Common myeloid progenitor, CD34-positive (primary cell): ENCODE results near the gene TMEM158.
A peak's percentile ranks its signal among the peaks of the same experiment; 100 is the strongest.

ENCODE experiments used
- CTCF ChIA-PET: fragments of 350-600 bp; sonication (Branson Sonifier 250); formaldehyde crosslinking; loops from one replicate; lab custom pipeline; 2021; ENCODE audit warnings: antibody characterized with exemption; lab: Charles Lee
- POLR2A ChIA-PET: fragments of 350-600 bp; sonication (Branson Sonifier 250); formaldehyde crosslinking; loops from one replicate; lab custom pipeline; 2021; ENCODE audit warnings: antibody characterized with exemption; lab: Charles Lee
- DNase-seq, 3 donors: peaks; one replicate each; pipeline versions ENCODE4 v3.0.0 to v3.0.0-alpha.2; 2013
- H3K27ac ChIP-seq, 2 experiments: 1 replicate in 1 of 2; 2 replicates in 1 of 2; pipeline ENCODE4 v1.7.0; 2013; ENCODE audit warnings: inconsistent platforms in 2 of 2, low read length in 2 of 2, mild to moderate bottlenecking in 2 of 2, low read depth in 1 of 2, moderate library complexity in 1 of 2; ENCODE audit not compliant: severe bottlenecking in 2 of 2, insufficient read depth in 1 of 2, poor library complexity in 1 of 2
- H3K27me3 ChIP-seq, 5 experiments: replicated peaks in 2 of 5; 1 replicate in 3 of 5; 2 replicates in 2 of 5; pipeline versions ENCODE4 v1.6.1 to v1.7.0; 2013; ENCODE audit warnings: low read length in 4 of 5, mild to moderate bottlenecking in 2 of 5, moderate library complexity in 2 of 5, inconsistent platforms in 1 of 5; ENCODE audit not compliant: insufficient read depth in 5 of 5, control insufficient read depth in 4 of 5
- H3K36me3 ChIP-seq, 4 experiments: 1 replicate in 2 of 4; 2 replicates in 2 of 4; pipeline versions ENCODE4 v1.6.1 to v1.7.0; 2013; ENCODE audit warnings: low read length in 3 of 4, control low read depth in 1 of 4, mild to moderate bottlenecking in 1 of 4; ENCODE audit not compliant: control insufficient read depth in 4 of 4, insufficient read depth in 4 of 4
- H3K4me1 ChIP-seq, 4 experiments: 1 replicate in 3 of 4; 2 replicates in 1 of 4; pipeline versions ENCODE4 v1.6.1 to v1.7.1; 2013; ENCODE audit warnings: low read length in 3 of 4, mild to moderate bottlenecking in 3 of 4, control low read depth in 1 of 4, inconsistent platforms in 1 of 4, moderate library complexity in 1 of 4; ENCODE audit not compliant: control insufficient read depth in 4 of 4, insufficient read depth in 4 of 4; ENCODE audit errors: control extremely low read depth in 1 of 4
- H3K4me3 ChIP-seq, 7 experiments: 1 replicate in 4 of 7; 2 replicates in 3 of 7; pipeline versions ENCODE4 v1.5.1 to v1.7.0; 2013; ENCODE audit warnings: mild to moderate bottlenecking in 7 of 7, low read length in 6 of 7, moderate library complexity in 6 of 7, inconsistent platforms in 2 of 7, low read depth in 2 of 7, control low read depth in 1 of 7; ENCODE audit not compliant: insufficient read depth in 4 of 7, control insufficient read depth in 1 of 7; ENCODE audit errors: extremely low read depth in 1 of 7
- H3K9me3 ChIP-seq, 5 experiments: 1 replicate in 4 of 5; 2 replicates in 1 of 5; pipeline versions ENCODE4 v1.6.1 to v1.7.1; 2013; ENCODE audit warnings: low read length in 4 of 5, mild to moderate bottlenecking in 2 of 5, inconsistent platforms in 1 of 5, low read depth in 1 of 5, moderate library complexity in 1 of 5; ENCODE audit not compliant: control insufficient read depth in 4 of 5, insufficient read depth in 2 of 5; ENCODE audit errors: control extremely low read depth in 1 of 5
- WGBS: methylation state at CpG from one replicate; pipeline ENCODE4 v1.1.5; 2013; ENCODE audit not compliant: insufficient coverage; 5-methylcytosine and 5-hydroxymethylcytosine counted together

TMEM158 gene

DNA sequence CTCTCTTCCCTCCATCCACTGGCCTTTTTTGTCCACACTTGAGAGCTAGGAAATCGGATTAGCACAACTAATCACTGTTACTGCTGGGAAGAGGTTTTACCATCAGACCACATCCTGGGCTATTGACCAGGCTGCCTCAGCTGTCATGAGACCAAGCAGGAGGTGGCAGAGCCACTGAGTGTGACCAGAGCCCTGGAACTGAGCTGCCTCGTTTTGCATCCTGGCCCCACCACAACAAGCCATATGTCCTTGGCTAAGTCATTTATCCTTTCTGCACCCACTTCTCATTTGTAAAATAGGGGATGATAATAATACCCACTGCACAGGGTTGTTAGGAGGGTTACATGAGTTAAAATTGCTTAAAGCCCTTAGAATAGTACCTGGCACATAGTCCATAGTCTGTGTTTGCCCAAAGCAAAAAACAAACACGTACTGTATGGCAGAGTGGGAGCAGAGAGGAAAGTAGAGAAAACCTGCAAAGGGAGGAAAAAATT, 34.1 kb downstream of the TMEM158 start:
- Histone ChIP-seq H3K9me3 (no peaks in the 10 kb centered on the region), H3K27me3 (no peaks in the 10 kb centered on the region), H3K4me1 (peaks cover 0 to 21% (median 5%) of the 10 kb centered on the region in 4 experiments), H3K4me3 (no peak overlapping the region), H3K27ac (no peak overlapping the region), H3K36me3 (no peaks in the 10 kb centered on the region)
- ChIA-PET CTCF (interaction anchor here (1.2 to 1.7 kb wide), 2 partner anchors 18 to 74 kb away, joined by 3 to 5 read pairs; no protein-coding TSS in a partner anchor), POLR2A (interaction anchor here (0.6 kb wide), 1 partner anchor 54 kb away, joined by 4 read pairs; no protein-coding TSS in a partner anchor)
- DNase-seq, result no peak
- WGBS, result 88% methylated on average over 1 of the region's 3 CpGs

DNA sequence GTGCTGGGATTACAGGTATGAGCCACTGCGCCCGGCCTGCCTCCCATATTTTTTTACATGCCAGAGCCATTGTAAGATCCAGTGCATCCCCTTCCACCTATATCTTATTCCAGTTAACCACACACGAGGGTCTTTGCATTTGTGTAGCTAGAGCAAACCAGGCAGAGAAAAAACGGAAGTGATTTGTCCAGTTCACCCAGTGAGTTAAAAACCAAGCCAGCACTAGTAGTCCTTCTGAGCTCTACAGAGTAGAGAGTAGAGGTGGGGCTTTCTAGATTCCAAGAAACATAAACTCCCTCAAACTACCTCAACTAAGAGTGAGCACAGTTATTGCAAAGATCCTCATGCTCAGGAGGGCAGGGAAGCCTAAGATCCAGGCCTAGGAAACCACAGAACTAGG, 34.7 kb downstream of the TMEM158 start:
- ChIA-PET CTCF (interaction anchor here (1.0 kb wide), 1 partner anchor 24 kb away, joined by 3 read pairs; no protein-coding TSS in a partner anchor), POLR2A (interaction anchor here (0.6 kb wide), 1 partner anchor 54 kb away, joined by 4 read pairs; no protein-coding TSS in a partner anchor)
- Histone ChIP-seq H3K27ac (no peak overlapping the region), H3K27me3 (no peaks in the 10 kb centered on the region), H3K4me3 (no peak overlapping the region), H3K4me1 (peaks cover 0 to 21% (median 5%) of the 10 kb centered on the region in 4 experiments), H3K9me3 (no peaks in the 10 kb centered on the region), H3K36me3 (no peaks in the 10 kb centered on the region)
- WGBS, result 100% methylated on average over 2 of the region's 4 CpGs
- no peak for DNase-seq

DNA sequence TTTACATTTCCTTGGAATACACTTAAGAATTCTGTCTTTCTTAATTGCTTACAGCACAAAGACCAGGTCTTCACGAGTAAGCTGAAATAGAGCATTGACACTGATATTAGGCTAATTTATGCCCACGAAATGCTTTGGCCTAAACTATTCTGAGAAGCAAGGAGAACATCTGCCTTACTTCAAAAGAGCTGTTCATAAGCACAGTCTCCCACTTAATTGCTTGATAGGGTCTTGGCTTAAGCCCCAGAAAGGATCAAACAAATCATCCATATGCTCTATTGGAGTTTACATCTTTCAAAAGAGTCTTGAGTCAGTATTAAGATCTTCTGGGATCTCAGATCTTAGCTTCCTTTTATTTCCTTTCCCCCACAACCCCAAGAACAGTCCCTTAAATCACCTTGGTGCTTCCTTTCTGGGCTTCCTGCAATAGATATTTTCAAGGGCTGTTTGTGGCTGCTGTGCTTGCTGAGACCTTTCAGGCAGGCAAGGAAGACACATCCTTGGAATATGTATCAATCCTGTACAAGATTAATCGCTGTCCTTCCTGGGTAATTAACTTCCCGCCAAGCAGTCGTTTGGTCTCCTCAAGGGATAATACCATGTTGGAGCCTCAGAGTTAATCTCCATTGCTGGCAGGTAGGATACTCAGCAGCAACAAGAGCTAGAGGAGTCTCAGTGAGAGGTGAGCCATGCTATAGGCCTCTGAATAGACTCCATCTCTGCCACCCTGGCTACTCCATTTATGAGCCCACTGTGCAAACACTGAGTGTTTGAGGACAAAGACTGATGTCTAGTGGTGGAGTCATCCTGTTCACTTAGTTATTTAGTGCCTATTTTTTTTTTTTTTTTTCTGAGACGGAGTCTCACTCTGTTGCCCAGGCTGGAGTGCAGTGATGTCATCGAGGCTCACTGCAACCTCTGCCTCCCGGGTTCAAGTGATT, 37.1 kb downstream of the TMEM158 start:
- no peaks in the 10 kb centered on the region for H3K9me3 ChIP-seq
- POLR2A ChIA-PET, result no interaction called here
- DNase-seq, result no peak
- CTCF ChIA-PET, result interaction anchor here (1.0 to 1.4 kb wide), 2 partner anchors 21 kb away, joined by 3 to 4 read pairs; no protein-coding TSS in a partner anchor
- peaks cover 0 to 21% (median 5%) of the 10 kb centered on the region in 4 experiments for H3K4me1 ChIP-seq
- no peak overlapping the region for H3K4me3 ChIP-seq
- no peaks in the 10 kb centered on the region for H3K36me3 ChIP-seq
- H3K27ac ChIP-seq, result no peak overlapping the region
- WGBS, result 94% methylated on average over 4 of the region's 8 CpGs
- no peaks in the 10 kb centered on the region for H3K27me3 ChIP-seq

DNA sequence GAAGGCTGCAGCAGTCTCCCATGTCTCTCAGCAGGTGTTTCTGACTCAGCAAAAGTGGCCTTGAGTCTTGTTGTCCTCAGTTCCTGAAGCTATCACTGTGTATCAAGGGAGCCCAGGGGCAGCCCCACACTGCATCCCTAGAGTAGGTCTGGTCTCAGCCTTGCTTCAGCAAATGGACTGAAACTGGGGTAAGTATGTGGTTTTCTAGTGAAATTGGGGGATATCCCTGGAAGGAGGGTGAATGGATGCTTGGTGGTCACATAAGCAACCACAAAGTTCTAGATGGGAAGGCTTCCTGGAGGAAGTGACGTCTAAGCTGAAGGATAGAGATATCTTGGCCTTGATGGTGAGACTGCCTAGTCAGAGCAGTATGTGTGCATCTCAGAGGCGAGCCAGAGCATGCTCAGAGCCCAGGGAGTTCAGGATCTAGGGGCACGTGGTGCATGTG, 38.4 kb downstream of the TMEM158 start:
- Histone ChIP-seq H3K9me3 (no peaks in the 10 kb centered on the region), H3K4me1 (peaks cover 0 to 28% (median 9%) of the 10 kb centered on the region in 4 experiments), H3K27me3 (no peaks in the 10 kb centered on the region), H3K36me3 (no peaks in the 10 kb centered on the region), H3K4me3 (no peak overlapping the region), H3K27ac (no peak overlapping the region)
- WGBS, result 86% methylated on average over 2 of the region's 3 CpGs
- DNase-seq, result peak in 2 of 3 donors; percentile 33 to 44
- POLR2A ChIA-PET, result no interaction called here
- CTCF ChIA-PET, result interaction anchor here (1.0 to 1.2 kb wide), 5 partner anchors 9 to 33 kb away, joined by 3 to 6 read pairs (median 3); no protein-coding TSS in a partner anchor

DNA sequence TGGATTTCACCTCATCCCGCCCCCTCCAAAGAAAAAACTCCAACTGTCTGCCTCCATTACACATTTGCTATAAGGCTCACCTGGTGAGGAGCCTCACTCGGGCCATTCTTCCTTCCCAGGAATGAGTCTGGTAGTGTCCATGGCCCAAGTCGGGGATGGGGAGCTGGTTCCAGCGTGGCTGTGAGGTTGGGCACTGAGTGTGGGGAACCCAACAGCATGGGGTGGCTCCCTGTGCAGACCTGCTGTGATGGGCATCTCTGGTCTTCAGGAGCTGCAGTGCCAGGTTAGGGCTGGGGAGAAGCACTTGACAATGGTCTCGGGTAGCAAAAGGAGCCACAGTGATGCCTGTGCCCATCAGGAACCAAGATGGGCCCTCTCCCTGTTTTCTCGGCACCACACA, 39.2 kb downstream of the TMEM158 start:
- ChIA-PET CTCF (interaction anchor here (1.0 kb wide), 2 partner anchors 22 to 23 kb away, joined by 3 to 6 read pairs; no protein-coding TSS in a partner anchor), POLR2A (no interaction called here)

DNA sequence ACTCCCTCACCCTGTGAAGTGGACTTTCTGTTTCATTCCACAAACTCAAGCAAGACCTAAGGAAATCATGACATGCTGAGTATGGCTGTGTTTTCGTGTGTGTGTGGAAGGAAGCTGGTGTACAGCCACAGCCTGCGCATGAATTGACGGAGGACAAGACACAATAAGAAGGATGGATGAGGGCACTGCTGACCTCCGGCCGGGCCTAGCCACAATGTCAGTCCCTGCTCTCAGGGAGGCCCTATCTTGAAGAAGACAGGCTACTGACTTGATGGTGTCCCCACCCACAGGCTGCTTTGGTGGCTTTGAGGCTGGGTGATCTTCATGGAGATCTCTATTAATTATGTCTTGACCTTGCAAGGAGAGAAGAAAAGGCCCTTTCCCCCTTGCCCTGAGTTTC, 40.6 kb downstream of the TMEM158 start:
- no peaks in the 10 kb centered on the region for H3K9me3 ChIP-seq
- H3K27ac ChIP-seq, result no peak overlapping the region
- WGBS, result 80% methylated on average over 1 of the region's 5 CpGs
- DNase-seq, result no peak
- ChIA-PET CTCF (no interaction called here), POLR2A (no interaction called here)
- H3K4me3 ChIP-seq, result no peak overlapping the region
- H3K4me1 ChIP-seq, result peaks cover 0 to 26% (median 9%) of the 10 kb centered on the region in 4 experiments
- H3K36me3 ChIP-seq, result no peaks in the 10 kb centered on the region
- no peaks in the 10 kb centered on the region for H3K27me3 ChIP-seq

More for the DNA sequence above, 39.2 kb downstream of the TMEM158 start:
- DNase-seq, result no peak
- Histone ChIP-seq H3K4me1 (peaks cover 0 to 29% (median 9%) of the 10 kb centered on the region in 4 experiments), H3K27me3 (no peaks in the 10 kb centered on the region), H3K36me3 (no peaks in the 10 kb centered on the region), H3K9me3 (no peaks in the 10 kb centered on the region), H3K27ac (no peak overlapping the region), H3K4me3 (no peak overlapping the region)
- 97% methylated on average over 4 of the region's 6 CpGs for WGBS
